ENCODE data around the gene CDK1. TPM values are rescaled to one million over a fixed set of nuclear protein-coding genes. Genes with fewer than 3 reads are reported as not detected.

The CDK1 gene
- total and polyA plus RNA-seq, 2 of the 8 experiments (the other 6 are each of a cell fraction or from before 2014, with no cell fraction given): 29.4 to 111 TPM

- TF ChIP-seq, protein P1, sequence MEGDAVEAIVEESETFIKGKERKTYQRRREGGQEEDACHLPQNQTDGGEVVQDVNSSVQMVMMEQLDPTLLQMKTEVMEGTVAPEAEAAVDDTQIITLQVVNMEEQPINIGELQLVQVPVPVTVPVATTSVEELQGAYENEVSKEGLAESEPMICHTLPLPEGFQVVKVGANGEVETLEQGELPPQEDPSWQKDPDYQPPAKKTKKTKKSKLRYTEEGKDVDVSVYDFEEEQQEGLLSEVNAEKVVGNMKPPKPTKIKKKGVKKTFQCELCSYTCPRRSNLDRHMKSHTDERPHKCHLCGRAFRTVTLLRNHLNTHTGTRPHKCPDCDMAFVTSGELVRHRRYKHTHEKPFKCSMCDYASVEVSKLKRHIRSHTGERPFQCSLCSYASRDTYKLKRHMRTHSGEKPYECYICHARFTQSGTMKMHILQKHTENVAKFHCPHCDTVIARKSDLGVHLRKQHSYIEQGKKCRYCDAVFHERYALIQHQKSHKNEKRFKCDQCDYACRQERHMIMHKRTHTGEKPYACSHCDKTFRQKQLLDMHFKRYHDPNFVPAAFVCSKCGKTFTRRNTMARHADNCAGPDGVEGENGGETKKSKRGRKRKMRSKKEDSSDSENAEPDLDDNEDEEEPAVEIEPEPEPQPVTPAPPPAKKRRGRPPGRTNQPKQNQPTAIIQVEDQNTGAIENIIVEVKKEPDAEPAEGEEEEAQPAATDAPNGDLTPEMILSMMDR (IDR thresholded peaks at IDR 0.05; ENCODE audit: control extremely low read depth in 1 of 3, insufficient read depth in 1 of 3, low read depth in 1 of 3, low read length in 3 of 3): no peak
- TF ChIP-seq JUND (IDR thresholded peaks at IDR 0.05; ENCODE audit: low read length): no peak
Observed at GRCh38 chr10:60834401-60834800, 56.1 kb downstream of the CDK1 start (continued).

Measured in H1 (cell line).